GM21360 (cell line): ENCODE measurements around the gene CRB3.
"Not testable (repeated sequence)": the region's sequence is repeated elsewhere in the genome, so short reads cannot be mapped to it uniquely, and the experiment has no call there.

Experiments
- ATAC-seq: cut with Tn5 transposase; IDR thresholded peaks from one replicate; pipeline ENCODE4 v1.9.1; 2021; ENCODE audit warnings: mild to moderate bottlenecking, moderate library complexity; ENCODE audit not compliant: unreplicated experiment

The CRB3 gene, protein sequence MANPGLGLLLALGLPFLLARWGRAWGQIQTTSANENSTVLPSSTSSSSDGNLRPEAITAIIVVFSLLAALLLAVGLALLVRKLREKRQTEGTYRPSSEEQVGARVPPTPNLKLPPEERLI

DNA sequence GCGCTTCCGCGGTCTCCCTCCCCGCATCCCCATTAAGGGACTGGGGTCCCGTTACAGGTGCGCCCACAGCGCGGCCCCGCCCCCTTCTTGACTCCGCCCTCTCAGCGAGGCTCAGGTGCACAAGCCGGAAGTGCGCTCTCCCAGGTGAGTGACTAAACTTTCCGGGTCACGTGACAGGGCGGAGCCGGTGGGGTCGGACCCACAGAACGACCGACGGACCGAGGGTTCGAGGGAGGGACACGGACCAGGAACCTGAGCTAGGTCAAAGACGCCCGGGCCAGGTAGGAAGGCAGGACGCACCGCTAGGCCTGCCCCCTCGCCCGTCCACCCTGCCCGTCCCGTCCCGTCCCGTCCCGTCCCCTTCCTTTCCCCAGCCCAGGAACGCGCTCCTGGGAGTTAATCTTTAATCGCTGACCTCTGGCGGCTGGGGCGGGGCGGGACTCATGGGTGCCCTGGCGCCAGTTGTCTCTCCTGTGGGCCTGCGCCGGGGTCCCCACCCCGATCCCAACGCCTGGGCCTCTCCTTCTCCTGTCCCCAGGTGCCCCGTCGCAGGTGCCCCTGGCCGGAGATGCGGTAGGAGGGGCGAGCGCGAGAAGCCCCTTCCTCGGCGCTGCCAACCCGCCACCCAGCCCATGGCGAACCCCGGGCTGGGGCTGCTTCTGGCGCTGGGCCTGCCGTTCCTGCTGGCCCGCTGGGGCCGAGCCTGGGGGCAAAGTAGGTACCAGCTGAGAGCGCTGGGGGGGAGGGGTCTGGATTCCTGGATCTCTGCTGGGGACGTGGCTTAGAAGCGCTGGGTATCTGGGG is at the start of gene CRB3:
CRB3 (plus strand) TSS at position 202 of the 804 bp plus-strand sequence; CDS start at position 633, 431 bp downstream.
- no peak for ATAC-seq

DNA sequence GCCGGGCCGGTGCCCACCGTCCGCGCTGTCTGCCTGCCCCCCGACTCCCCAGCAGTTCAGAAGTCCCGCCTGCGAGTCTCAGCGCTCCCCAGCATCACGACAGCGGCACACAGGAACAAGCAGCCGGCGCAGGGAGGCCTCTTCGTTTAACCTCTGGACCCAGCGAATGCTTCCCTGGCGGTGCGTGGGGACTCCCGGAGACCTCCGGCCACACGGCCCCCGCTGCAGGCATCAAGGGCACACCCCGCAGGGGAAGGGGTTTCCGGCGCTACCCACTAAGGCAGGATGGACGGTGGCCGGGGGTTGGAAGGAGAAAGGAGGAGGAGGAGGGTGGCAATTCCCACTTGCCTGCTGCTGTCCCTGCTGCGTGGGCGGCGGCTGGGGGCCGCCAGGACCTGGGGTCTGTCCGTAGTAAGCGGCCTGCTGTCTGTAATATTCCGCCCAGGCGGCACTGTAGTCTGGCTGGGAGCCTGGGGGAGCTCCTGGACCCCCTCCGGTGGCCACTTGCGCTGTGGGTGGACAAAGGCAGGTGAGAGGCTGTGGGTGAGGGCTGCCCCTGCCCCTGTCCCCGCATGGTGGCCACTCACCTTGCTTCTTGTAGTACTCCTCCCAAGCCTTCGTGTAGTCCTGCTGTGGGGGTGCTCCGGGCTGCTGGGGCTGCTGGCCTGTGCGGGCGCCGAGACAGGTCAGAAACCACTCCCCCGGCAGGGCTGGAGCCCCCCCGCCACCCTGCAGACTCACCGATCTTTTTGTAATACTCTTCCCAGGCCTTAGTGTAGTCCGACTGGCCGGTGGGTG is 49.1 kb upstream of the CRB3 start:
- ATAC-seq: no peak

DNA sequence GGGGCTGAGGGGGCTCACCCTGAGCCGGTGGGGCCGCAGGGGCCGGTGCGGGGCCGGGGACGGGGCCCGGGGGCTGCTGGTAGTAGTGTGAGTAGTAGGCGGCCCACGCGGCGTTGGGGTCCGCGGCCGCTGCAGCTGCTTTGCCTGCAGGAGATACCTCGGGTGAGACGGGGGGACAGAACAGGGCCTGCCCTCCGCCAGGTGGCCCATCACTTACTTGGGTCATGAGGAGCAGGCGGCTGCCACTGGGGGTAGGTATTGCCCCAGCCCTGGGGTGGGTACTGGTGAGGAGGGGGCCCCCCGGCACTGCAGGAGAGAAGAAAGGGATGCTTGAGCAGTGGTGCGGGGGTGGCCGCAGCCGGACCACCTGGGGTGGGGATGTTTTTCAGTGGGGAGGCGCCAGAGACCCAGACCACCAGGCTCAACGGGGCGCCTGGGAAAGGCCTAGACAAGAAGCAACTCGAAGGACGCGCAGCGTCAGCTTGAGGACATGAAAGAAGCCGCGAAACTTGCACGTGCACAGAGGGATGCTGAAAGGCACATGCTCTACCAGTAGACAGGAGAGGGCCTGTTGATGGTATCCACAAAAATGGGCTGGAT is 48.4 kb upstream of the CRB3 start:
- no peak for ATAC-seq

DNA sequence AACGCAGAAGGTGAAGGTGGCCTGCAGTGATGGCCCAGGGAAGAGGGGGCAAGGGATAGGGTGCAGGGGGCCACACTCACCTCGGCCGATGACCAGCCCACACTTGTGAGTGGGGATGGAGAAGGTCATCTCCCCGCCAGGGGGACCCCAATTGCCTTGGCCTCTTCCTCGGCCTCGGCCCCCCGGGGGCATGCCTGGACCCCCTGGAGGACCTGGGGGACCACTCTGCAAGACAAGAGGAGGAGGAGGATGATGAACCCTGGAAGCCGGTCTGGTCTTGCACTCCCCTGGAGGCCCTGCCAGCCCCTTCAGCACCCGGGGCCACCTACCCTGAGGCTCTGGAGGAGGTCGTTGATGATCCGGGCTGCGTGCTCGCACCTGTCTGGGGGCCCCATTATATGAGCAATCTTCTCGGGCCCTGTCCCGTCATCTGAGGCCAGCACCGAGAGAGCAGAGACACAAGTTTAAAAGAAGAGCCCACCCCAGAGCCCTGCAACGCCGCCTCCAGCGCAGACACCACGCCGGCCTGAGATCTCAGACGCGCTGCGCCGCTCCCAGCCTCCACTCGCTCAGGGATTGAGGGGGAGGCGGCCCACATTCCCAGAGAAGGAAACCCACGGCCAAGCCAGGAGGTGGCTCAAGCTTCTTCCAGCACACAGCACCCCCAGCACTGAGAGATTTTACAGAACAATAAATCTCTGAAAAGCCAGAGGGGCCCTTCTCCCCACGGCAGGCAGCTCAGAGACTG is 47.2 kb upstream of the CRB3 start:
- ATAC-seq: no peak

DNA sequence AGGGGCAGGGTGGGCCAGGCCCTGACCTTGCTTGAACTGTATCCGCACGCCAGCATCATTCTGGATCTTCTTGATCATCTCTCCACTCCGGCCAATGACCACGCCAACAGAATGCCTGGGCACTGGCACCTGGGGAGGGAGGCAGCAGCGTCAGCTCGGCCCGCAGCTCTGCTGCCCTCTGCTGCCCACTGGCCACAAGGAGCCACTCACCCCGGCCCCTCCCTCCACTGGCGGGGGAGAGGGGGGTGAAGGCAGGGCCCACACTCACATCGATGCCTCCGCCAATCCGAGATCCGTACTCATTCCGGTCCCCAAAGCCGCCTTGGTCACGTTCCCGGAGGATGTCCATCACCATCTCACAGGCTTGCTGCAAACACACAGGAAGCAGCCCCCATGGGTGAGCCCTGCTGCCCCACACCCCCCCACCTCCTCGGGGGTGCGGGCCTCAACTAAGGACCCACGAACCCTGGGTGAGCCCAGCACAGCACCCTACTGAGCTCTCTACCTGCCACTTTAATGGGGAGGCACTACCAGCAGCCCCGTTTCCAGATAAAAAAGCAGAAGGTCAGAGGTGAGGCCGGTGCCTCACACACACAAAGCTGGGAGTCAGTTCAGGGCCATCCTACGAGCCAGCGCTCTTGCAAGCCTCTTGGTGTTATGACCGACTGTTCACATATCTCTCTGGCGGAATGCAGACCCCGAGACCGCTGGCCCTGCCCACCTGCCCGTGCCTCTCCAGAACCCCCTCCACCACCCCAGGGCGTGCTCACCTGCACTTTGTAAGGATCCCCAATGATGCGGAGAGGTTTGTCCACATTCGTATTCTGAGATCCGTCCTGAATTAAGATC is 46.1 kb upstream of the CRB3 start:
- no peak for ATAC-seq

DNA sequence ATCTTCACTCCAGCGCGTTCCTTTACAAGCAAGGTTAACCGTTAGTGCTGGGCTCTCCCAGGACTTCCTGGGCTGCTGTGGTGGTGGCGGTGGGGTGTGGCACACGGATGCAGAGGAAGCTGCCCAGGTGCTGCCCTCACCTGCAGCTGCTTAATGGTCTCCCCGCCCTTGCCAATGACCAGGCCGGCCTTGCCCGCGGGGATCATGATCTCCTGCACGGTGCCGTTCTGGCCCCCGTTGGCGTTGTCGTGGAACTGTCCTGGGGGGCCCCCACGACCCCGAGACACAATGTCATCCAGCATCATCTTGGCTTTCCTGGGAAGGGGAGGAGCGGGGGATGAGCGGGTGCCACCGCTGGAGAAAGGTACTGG is 45.5 kb upstream of the CRB3 start:
- no peak for ATAC-seq

DNA sequence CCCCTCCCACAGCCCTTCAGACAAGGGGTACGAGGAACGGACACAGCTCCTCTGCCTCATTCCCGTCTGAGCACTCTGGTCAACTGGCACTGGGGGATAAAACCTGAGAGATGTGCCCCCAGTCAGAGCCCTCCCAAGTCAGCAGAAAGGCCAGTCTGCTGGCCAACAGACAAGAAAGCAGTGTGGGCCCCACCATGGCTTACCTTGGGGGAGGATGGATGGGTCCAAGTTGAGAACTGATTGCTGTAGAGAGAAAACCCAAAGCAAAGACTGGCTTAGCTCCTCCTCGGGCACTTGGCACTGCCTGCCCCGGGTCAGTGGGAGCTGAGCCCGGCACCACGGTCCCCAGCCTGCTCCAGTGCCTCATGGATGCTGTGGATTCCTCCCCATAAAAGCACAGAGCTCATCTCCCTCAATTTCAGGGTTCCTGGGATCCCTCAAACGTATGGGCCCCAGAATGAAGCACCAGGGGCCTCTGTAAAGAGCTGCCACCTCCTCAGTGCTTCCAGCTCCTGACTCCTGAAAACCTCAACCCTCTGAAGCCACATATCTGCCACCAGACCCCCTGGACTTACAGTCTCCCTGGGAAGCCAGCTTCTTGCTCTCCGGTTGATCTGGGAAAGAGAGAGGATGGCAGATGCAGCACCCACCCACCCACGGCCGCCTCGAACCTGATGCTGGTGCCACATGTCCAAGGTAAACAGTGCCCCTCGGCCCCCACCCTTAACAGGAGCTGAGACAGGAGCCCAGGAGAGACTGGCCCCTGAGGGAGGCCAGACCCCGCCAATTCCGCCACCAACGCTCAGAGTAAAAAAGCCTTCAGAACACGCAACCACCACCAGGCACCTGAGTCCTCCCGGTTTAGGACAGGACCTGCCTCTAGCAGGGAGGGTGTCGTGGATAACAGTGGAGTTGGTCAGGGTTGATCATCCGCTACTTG is 42.7 kb upstream of the CRB3 start:
- no peak for ATAC-seq

DNA sequence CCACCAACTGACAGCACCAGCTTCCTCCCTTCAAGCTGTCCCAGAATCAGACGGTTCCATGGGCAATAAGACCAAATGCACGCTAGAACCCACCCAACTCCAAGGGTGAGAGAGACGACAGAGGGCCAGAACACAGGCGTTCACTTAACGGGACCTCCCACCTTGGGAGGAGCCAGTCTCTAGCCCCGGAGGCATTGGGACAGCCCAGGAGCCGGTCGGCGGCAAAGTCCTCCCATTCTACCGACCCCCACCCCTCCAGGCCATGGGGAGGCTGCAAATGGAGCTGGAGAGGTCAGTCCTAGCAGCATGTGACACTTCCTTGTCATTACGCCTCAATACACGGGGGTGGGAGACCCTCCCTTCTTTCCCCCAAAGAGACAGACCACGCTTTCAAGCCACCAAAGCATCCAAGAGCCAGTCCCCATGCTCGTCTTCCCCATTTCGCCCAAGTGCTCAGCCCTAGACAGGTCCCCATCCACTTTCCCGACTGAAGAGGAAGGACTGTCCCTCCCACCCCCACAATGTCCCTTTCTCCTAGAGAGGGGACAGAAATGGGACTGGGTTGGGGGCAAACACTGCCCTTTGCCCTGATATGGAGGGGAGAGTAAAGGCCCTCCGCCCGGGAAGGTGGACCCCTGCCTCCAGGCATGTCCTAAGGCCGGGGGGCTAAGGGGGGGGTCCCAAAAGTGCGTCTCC is 40.4 kb upstream of the CRB3 start:
- no peak for ATAC-seq

DNA sequence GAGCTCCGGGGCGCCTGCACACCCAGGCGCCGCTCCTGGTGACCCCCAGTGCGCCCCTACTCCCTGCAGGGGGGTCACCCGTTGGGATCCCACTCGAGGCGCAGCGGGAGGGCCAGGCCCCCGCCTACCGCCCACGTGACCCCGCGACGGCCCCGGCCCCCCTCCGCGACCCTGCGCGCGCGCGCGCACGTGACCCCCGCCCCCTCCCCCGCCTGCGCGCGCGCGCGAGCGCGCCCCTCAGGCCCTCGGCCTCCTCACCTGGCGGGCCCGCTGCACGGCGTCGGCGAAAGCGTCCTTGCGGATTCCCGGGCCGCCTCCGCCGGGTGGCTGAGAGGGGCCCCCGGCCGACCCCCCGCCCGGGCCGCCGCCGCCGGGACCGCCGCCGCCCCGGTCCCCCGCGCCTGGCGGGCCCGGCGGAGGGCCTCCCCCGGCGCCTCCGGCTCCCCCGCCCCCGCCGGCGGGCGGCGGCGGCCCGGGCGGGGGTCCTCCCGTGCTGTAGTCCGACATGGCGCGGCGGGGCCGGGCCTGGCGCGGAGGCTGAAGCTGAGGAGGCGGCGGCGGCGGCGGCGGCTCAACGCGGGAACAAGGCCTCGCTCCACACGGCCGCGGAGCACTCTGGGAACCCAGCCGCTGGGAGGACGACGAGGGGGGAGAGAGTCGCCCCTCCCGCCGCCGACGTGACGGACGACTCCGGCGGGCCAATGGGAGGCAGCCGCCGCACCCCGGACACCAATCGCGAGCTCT is 39.7 kb upstream of the CRB3 start, which contains the start of gene KHSRP:
KHSRP (minus strand) TSS at position 617 of the 744 bp plus-strand sequence; CDS start at position 507, 110 bp downstream.
- no peak for ATAC-seq

DNA sequence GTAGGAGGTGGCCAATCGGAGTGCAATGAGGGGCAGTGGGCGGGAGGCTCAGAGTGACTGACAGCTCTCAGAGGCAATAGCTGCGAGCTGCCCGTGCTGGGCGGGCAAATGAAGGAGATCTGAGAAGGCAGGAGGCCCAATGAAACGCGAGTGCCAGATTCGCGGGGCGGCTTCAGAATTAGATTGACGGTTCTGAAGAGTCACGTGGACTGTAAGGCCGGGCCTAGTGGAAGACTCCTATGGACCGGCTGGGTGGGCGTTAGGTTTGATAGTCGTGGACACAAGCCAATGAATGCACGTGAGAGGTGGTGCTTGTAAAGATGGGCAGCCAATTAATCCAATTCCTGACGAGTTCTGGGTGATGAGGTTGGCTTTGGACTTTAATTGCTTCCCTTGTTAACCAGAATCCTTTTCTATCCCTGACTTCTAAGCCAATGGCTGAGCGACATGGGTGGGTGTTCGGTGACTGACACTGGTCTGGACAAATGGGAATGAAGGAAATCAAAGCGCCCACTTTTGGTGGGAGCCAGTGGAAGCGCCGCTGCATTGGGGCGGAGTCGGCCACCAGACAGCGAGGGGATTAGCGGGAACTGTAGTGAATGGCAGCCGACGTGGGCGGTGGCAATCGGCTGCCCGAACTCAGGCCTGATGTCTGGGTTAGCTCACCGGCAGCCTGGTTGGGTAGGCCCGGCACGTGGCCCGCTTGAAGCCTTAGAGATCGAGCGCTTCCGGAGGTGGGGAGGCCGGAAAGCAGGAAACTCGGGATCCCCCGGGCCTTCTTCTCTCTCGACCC is 38.9 kb upstream of the CRB3 start:
- peak; percentile 81 for ATAC-seq

DNA sequence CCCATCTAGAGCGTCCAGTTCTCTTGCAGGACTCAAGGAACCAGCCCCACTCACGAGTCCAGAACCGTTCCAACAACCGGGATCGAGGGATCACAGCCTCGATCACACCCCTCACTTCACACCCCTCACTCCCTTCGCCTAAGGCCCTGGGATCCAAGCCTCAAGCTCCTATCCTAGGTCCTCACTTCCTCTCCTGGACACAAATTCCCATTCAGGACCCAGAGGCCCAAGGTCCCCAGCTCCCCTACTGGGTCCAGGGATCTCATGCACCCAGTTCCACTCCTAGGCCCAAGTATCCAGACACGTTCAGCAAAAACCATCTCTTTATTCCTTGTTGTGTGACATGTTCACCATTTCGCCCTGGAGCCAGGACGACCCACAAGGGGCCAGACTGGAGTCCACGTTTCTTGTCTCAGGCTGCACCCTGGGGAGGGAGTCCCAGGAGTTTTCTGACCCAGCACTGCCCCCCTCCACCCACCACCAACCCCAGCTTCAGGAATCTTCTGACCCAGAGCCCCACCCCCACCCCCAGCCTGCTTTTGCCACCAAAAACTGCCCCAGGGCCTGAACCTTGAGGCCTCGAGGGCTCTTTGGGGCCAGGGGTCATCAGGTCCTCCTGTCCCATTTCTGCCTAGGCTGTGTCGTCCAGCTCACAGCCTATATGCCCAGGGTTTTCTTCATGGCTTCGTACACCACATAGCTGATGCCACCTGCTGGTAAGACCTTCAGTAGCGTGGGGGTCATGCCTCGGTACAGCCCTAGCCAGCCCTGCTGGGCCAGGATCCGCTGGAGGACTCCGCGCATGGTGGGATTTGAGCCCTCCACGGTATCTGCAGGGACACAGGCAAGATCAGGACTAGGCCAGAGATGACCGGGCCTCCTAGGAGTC is 38.1 kb upstream of the CRB3 start:
- no peak for ATAC-seq

DNA sequence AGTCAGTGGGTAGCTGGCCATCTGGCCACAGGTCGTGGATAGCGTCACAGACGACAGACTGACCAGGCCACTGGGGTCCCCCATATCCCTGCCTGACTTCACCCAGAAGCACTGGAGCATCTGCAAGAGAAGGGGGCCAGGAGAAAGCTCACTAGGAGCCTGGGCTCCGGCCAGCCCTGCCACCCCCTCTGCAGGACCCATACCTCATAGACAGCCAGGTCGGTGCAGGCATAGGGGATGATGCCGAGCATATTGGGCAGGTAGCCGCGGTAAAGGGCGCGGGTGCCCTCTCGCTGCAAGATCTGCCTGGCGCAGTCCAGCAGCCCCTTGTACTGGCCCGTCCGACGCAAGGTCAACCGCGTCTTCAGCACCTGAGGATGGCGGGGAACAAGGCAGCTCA is 36.9 kb upstream of the CRB3 start:
- no peak for ATAC-seq

DNA sequence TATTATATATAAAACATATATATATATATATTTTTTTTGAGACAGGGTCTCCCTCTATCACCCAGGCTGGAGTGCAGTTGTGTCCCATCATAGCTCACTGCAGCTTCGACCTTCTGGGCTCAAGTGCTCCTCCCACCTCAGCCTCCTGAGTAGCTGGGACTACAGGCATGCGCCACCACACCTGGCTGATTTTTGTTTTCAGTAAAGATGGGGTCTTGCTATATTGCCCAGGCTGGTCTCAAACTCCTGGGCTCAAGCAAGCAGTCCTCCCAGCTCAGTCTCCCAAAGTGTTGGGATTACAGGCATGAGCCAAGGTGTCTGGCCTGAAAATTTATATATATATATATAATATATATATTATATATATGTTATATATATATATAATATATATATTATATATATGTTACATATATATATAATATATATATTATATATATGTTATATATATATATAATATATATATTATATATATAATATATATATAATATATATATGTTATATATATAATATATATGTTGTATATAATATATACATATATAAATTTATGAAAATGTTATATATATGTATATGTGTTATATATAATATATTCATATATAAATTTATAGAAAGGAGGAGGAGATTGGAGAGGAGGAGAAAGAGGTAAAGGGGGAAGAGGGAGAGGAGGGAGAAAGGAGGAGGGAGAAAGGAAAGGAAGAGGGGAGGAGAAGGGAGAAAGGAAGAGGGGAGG is 35.2 kb upstream of the CRB3 start:
- ATAC-seq: not testable (repeated sequence)

DNA sequence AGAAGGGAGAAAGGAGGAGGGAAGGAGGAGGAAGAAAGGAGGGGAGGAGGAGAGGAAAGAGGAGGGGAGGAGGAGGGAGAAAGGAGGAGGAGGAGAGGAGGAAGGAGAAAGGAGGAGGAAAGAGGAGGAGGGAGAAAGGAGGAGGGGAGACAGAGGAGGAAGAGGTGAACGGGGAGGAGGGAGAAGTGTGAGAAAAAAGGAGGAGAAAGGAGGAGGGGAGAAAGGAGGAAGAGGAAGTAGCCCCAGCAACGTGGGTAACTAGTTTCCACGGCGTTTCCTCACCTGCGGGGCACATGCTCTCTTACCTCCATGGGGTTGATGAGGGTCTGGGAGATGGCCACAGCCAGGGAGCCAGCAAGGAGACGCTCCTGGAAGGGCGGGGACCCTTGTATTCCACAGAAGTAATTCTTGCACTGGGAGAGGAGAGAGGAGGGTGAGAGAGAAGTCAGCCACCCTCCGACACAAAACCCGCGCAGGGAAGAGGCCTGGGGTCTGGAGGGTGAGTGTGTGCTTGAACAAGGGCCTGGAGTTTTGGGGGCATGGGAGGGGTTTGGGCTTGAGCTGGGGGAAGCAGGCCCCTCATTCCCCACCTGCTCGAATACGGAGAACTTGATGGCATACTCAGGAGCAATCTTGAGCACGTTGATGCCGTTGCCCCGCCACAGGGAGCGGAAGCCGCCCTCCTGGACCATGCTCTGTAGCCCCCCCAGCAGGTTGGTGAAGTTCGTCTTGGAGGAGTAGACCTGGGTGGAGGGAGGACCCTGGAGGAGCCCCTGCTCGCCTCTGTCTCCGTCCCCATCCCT is 34.5 kb upstream of the CRB3 start:
- no peak for ATAC-seq
